ENCODE measurements around the gene SEPHS1.

DNA sequence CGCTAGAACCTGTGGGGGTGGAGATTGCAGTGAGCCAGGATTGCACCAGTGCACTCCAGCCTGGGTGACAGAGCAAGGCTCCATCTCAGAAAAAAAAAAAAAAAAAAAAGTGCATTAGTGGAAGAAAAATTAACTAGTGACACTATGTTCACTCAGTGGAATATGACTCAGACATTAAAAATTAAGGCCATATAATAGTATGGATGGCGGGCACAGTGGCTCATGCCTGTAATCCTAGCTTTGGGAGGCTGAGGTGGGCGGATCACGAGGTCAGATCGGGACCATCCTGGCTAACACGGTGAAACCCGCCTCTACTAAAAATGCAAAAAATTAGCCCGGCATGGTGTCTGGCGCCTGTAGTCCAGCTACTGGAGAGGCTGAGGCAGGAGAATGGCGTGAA is 51.6 kb downstream of the SEPHS1 start:
- TF ChIP-seq, protein P1, sequence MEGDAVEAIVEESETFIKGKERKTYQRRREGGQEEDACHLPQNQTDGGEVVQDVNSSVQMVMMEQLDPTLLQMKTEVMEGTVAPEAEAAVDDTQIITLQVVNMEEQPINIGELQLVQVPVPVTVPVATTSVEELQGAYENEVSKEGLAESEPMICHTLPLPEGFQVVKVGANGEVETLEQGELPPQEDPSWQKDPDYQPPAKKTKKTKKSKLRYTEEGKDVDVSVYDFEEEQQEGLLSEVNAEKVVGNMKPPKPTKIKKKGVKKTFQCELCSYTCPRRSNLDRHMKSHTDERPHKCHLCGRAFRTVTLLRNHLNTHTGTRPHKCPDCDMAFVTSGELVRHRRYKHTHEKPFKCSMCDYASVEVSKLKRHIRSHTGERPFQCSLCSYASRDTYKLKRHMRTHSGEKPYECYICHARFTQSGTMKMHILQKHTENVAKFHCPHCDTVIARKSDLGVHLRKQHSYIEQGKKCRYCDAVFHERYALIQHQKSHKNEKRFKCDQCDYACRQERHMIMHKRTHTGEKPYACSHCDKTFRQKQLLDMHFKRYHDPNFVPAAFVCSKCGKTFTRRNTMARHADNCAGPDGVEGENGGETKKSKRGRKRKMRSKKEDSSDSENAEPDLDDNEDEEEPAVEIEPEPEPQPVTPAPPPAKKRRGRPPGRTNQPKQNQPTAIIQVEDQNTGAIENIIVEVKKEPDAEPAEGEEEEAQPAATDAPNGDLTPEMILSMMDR (IDR thresholded peaks at IDR 0.05) = no peak
- TF ChIP-seq POLR2A (IDR thresholded peaks at IDR 0.05) = no peak
